ENCODE results near the gene ZNF582. TPM values are rescaled to one million over a fixed set of nuclear protein-coding genes. Genes with fewer than 3 reads are reported as not detected.

Gene ZNF582
- total and polyA plus RNA-seq, 2 experiments from 2014 or later, result 3.9 to 4.1 TPM

- H3K4me3 Mint-ChIP-seq, result peak overlapping the region; percentile 63; the same call in 2 of the 3 replicates
- ATAC-seq, result no peak
These were observed 23.3 kb downstream of the ZNF582 start for GRCh38 chr19:56369886-56370676.

More at GRCh38 chr19:56369886-56370676, 23.3 kb downstream of the ZNF582 start:
- peaks cover 8% of the 10 kb centered on the region for H3K27me3 Mint-ChIP-seq (ENCODE audit: insufficient read depth, low read depth, poor library complexity)
- H3K27ac Mint-ChIP-seq, result no peak overlapping the region
- Histone ChIP-seq H4K20me1 (replicated peaks; ENCODE audit: insufficient read depth) (no peaks in the 10 kb centered on the region), H3K27ac (ENCODE audit: low read depth) (no peak overlapping the region), H3K79me2 (replicated peaks; ENCODE audit: insufficient read depth) (peaks cover 31% of the 10 kb centered on the region), H3K27me3 (ENCODE audit: insufficient read depth) (no peaks in the 10 kb centered on the region), H3K4me1 (ENCODE audit: insufficient read depth) (peaks cover 6% of the 10 kb centered on the region), H3F3A (replicated peaks; ENCODE audit: low read depth) (peaks cover 7% of the 10 kb centered on the region), H3K9me2 (ENCODE audit: insufficient read depth) (no peaks in the 10 kb centered on the region), H2AFZ (no peak overlapping the region), H3K4me3 (peak overlapping the region; percentile 95), H3K4me2 (peak overlapping the region; percentile 96; the same call in 1 of the 2 replicates), H3K36me3 (ENCODE audit: insufficient read depth) (peaks cover 13% of the 10 kb centered on the region)
- peaks cover 80% of the 10 kb centered on the region for H3K36me3 Mint-ChIP-seq (ENCODE audit: low read depth)
- H3K4me1 Mint-ChIP-seq, result peaks cover 14% of the 10 kb centered on the region
- peaks cover 5% of the 10 kb centered on the region; the same call in 1 of the 3 replicates for H3K9me3 Mint-ChIP-seq
- TF ChIP-seq EZH2phosphoT487 (IDR thresholded peaks at IDR 0.05; ENCODE audit: unreplicated experiment), result no peak
- no peak for TF ChIP-seq EZH2 (IDR thresholded peaks at IDR 0.05; ENCODE audit: low read depth, unreplicated experiment)
- TF ChIP-seq ZNF331 (CRISPR knock-in tag; IDR thresholded peaks at IDR 0.05; ENCODE audit: low read depth), result no peak
- no peak for TF ChIP-seq CTCF (conservative IDR thresholded peaks at IDR 0.05; ENCODE audit: low read depth in 2 of 2)
- no peak for TF ChIP-seq ZNF114 (CRISPR knock-in tag; IDR thresholded peaks at IDR 0.05)
- no peak for TF ChIP-seq ETS1 (IDR thresholded peaks at IDR 0.05)
- no peak for TF ChIP-seq JUNB (IDR thresholded peaks at IDR 0.05; ENCODE audit: unreplicated experiment)
- no peak for TF ChIP-seq ZNF462 (CRISPR knock-in tag; IDR thresholded peaks at IDR 0.05)
- TF ChIP-seq CREB1 (CRISPR knock-in tag; IDR thresholded peaks at IDR 0.05; ENCODE audit: low read depth), result no peak
- TF ChIP-seq STAT1 (IDR thresholded peaks at IDR 0.05; ENCODE audit: unreplicated experiment), result no peak
- TF ChIP-seq NANOG (IDR thresholded peaks at IDR 0.05; ENCODE audit: borderline replicate concordance), result no peak
- TF ChIP-seq REST (IDR thresholded peaks at IDR 0.05; ENCODE audit: unreplicated experiment), result no peak
- no peak for TF ChIP-seq POLR2AphosphoS5 (IDR thresholded peaks at IDR 0.05; ENCODE audit: low read depth)
- DNase-seq (ENCODE audit: low spot score), result no peak

All from GM23338 (cell line).